ENCODE data around the gene TMEM200A.

DNA sequence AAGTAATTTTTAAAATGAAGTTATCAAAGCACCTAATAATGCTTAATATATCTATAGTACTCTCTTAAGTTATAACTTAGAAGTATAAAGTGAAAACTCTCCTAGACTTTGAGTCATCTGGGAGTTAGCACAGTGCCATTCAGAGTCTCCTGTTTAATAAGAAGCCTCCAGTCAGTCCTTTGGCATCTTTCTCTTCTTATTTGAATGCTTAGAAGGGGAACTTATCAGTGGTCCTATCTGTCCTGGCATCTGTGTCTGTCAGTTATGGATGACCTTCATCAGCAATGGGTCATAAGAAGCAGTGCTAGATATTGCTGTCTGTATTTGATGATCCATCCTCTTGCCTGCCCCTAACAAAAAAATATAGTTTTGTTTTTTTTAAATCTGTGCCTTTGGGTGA is 15.2 kb downstream of the TMEM200A start:
- TF ChIP-seq POLR2A (IDR thresholded peaks at IDR 0.05) (no peak), CTCF (IDR thresholded peaks at IDR 0.05) (no peak)

All from body of pancreas (tissue), 4 donors.